Measurements from ENCODE around the gene RASAL2. TPM values are rescaled to one million over a fixed set of nuclear protein-coding genes. Genes with fewer than 3 reads are reported as not detected.

The RASAL2 gene
- total and polyA plus RNA-seq, 2 of the 4 experiments (the other 2 are of a cell fraction): 13.1 to 20.6 TPM

DNA sequence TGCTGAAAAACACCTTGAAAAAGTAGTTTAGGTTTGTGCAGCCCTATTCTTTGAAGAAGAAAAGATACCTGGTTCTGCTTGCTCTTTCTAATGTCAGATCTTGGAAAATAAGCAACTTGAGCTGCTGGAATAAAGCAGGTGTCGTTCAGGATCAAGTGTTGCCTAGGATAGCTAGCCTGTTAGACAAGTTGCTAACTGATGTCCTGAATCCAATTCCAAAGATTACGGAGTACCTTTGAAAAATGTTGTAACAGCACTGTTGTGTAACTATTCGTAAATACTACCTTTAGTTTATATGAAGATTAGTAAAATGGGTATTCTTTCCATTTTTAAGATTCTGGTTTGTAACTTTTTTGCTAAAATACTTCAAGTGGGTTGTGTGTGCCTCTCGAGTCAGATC lies 251.3 kb downstream of the RASAL2 start:
- H3K9me1 ChIP-seq (ENCODE audit: insufficient read depth, low read length): peaks cover 8% of the 10 kb centered on the region; the same call in 1 of the 2 replicates
- H3K9me3 ChIP-seq (ENCODE audit: control insufficient read depth, insufficient read depth, low read length): no peaks in the 10 kb centered on the region
- H2AFZ ChIP-seq (replicated peaks; ENCODE audit: low read length, poor library complexity): no peak overlapping the region
- H3K4me3 ChIP-seq (ENCODE audit: insufficient read depth, low read depth, low read length): no peak overlapping the region
- no peaks in the 10 kb centered on the region for H4K20me1 ChIP-seq (ENCODE audit: insufficient read depth, low read length)
- peaks cover 7% of the 10 kb centered on the region for H3K4me1 ChIP-seq (ENCODE audit: control insufficient read depth, insufficient read depth, low read length)
- H3K36me3 ChIP-seq (ENCODE audit: control insufficient read depth, insufficient read depth, low read length): no peaks in the 10 kb centered on the region
- H2AK9ac ChIP-seq (replicated peaks; ENCODE audit: low read depth, low read length, poor library complexity): no peak overlapping the region
- H3K14ac ChIP-seq (replicated peaks; ENCODE audit: low read depth, low read length): peak overlapping the region; percentile 55; the same call in 1 of the 2 replicates
- 100% methylated on average over 2 of the region's 4 CpGs; no CpG with 5 or more reads in 1 of the 2 experiments for WGBS, 2 experiments (ENCODE audit: extremely low coverage in 2 of 2, insufficient read length in 1 of 2)
- H3K79me1 ChIP-seq (ENCODE audit: low read depth in 1 of 2, low read length in 2 of 2): peaks cover 11 to 28% of the 10 kb centered on the region in 2 experiments; a peak in 3 of 4 replicates
- H3K23ac ChIP-seq (ENCODE audit: low read depth, low read length): peak overlapping the region; percentile 58
- H3K18ac ChIP-seq (ENCODE audit: low read depth, low read length): peak overlapping the region; percentile 96
- dilution Hi-C loops (cut with HindIII; ENCODE audit: low sequenced_read_pairs, unreplicated experiment) (no loop called here), in situ Hi-C loops (cut with MboI; ENCODE audit: low sequenced_read_pairs) (no loop called here), intact Hi-C loops (cut with micrococcal nuclease) (no loop called here)
- H3K56ac ChIP-seq (ENCODE audit: extremely low read depth, insufficient read depth, low read length): no peak overlapping the region
- H3K27ac ChIP-seq (ENCODE audit: insufficient read depth, low read length): no peak overlapping the region
- no peak for DNase-seq
- TF ChIP-seq, protein P1, sequence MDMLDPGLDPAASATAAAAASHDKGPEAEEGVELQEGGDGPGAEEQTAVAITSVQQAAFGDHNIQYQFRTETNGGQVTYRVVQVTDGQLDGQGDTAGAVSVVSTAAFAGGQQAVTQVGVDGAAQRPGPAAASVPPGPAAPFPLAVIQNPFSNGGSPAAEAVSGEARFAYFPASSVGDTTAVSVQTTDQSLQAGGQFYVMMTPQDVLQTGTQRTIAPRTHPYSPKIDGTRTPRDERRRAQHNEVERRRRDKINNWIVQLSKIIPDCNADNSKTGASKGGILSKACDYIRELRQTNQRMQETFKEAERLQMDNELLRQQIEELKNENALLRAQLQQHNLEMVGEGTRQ (IDR thresholded peaks at IDR 0.05; ENCODE audit: low read depth, low read length): no peak
- TF ChIP-seq, protein P2, sequence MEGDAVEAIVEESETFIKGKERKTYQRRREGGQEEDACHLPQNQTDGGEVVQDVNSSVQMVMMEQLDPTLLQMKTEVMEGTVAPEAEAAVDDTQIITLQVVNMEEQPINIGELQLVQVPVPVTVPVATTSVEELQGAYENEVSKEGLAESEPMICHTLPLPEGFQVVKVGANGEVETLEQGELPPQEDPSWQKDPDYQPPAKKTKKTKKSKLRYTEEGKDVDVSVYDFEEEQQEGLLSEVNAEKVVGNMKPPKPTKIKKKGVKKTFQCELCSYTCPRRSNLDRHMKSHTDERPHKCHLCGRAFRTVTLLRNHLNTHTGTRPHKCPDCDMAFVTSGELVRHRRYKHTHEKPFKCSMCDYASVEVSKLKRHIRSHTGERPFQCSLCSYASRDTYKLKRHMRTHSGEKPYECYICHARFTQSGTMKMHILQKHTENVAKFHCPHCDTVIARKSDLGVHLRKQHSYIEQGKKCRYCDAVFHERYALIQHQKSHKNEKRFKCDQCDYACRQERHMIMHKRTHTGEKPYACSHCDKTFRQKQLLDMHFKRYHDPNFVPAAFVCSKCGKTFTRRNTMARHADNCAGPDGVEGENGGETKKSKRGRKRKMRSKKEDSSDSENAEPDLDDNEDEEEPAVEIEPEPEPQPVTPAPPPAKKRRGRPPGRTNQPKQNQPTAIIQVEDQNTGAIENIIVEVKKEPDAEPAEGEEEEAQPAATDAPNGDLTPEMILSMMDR (conservative IDR thresholded peaks at IDR 0.05; ENCODE audit: low read depth, low read length): no peak
- TF ChIP-seq MXI1 (IDR thresholded peaks at IDR 0.05; ENCODE audit: borderline replicate concordance, low read depth, low read length): no peak
- TF ChIP-seq RAD21 (IDR thresholded peaks at IDR 0.05; ENCODE audit: low read length): no peak
- no peak for TF ChIP-seq POLR2A (IDR thresholded peaks at IDR 0.05; ENCODE audit: low read depth, low read length)
- no peak for TF ChIP-seq MAZ (IDR thresholded peaks at IDR 0.05; ENCODE audit: borderline replicate concordance, low read depth, low read length)
- no peak for TF ChIP-seq ELK1 (IDR thresholded peaks at IDR 0.05; ENCODE audit: borderline replicate concordance, low read depth, low read length)
- TF ChIP-seq MAFK (IDR thresholded peaks at IDR 0.05; ENCODE audit: low read depth, low read length): no peak
- TF ChIP-seq NFE2L2 (IDR thresholded peaks at IDR 0.05; ENCODE audit: low read depth, low read length): no peak
- H2BK5ac ChIP-seq (ENCODE audit: low read depth, low read length, poor library complexity, severe bottlenecking): peak overlapping the region; percentile 76
- H3K9ac ChIP-seq (ENCODE audit: low read depth, low read length): no peak overlapping the region
- H4K5ac ChIP-seq (ENCODE audit: low read depth, low read length): peak overlapping the region; percentile 58; the same call in 1 of the 2 replicates
- H3K4me2 ChIP-seq (ENCODE audit: low read depth, low read length): peak overlapping the region; percentile 94; the same call in 1 of the 2 replicates
- peak overlapping the region in 1 of 2 experiments; percentile 4; a peak in 2 of 4 replicates for H4K8ac ChIP-seq (ENCODE audit: low read depth in 2 of 2, low read length in 2 of 2)
- CTCF ChIA-PET: interaction anchor here (0.5 to 1.4 kb wide), 4 partner anchors 34 to 155 kb away, joined by 3 to 4 read pairs (median 3); no protein-coding TSS in a partner anchor
- H2AK5ac ChIP-seq (ENCODE audit: low read depth, low read length): peak overlapping the region; percentile 83; the same call in 1 of the 2 replicates
- BruUV-seq (replicated peaks): no TSS peak
- H3K4ac ChIP-seq (ENCODE audit: low read depth, low read length): peak overlapping the region; percentile 23; the same call in 1 of the 2 replicates
- no peak for ATAC-seq (ENCODE audit: low read depth)
- H2BK120ac ChIP-seq (ENCODE audit: low read depth, low read length): peak overlapping the region; percentile 47; the same call in 1 of the 2 replicates
- POLR2A ChIA-PET (ENCODE audit: unreplicated experiment): interaction anchor here (0.6 kb wide), 1 partner anchor 117 kb away, joined by 4 read pairs; no protein-coding TSS in a partner anchor
- no peak overlapping the region; the same call in 1 of the 2 replicates for H4K91ac ChIP-seq (ENCODE audit: insufficient read depth, low read depth, low read length)
- 0 out of 3 replicates have a peak overlapping the region, but pooled peaks have one; percentile 29 for H2BK15ac ChIP-seq (ENCODE audit: low read depth, low read length)
- H3K27me3 ChIP-seq (ENCODE audit: control insufficient read depth, insufficient read depth, low read length): no peaks in the 10 kb centered on the region
- peak overlapping the region; percentile 65; the same call in 1 of the 2 replicates for H2BK20ac ChIP-seq (ENCODE audit: low read depth, low read length)
